Progenitor cell of endocrine pancreas (in vitro differentiated cells): ENCODE results near the gene FAM50A. TPM values are rescaled to one million over a fixed set of nuclear protein-coding genes. Genes with fewer than 3 reads are reported as not detected.

Experiments
- DNase-seq: peaks from one replicate; pipeline ENCODE4 v3.0.0; 2021; ENCODE audit warnings: low spot score; ENCODE audit not compliant: unreplicated experiment
- H3K27ac Mint-ChIP-seq: 2 replicates; pipeline ENCODE4 v1.8.0; 2021; ENCODE audit warnings: mild to moderate bottlenecking, moderate library complexity, mixed read lengths
- H3K27me3 Mint-ChIP-seq: 2 replicates; pipeline ENCODE4 v1.8.0; 2021; ENCODE audit warnings: mixed read lengths
- H3K36me3 Mint-ChIP-seq: 2 replicates; pipeline ENCODE4 v1.8.0; 2022; ENCODE audit warnings: mixed read lengths; ENCODE audit not compliant: insufficient read depth
- H3K4me1 Mint-ChIP-seq: 2 replicates; pipeline ENCODE4 v1.8.0; 2021; ENCODE audit warnings: low read depth, mixed read lengths
- H3K4me3 Mint-ChIP-seq: 2 replicates; pipeline ENCODE4 v1.8.0; 2021; ENCODE audit warnings: low read depth, mild to moderate bottlenecking, moderate library complexity, mixed read lengths
- H3K9me3 Mint-ChIP-seq: 2 replicates; pipeline ENCODE4 v1.8.0; 2021; ENCODE audit warnings: low read depth, mixed read lengths
- total RNA-seq: library from RNA; stranded (reverse); gene quantifications from 2 replicates; pipeline ENCODE4 v1.2.1, GENCODE V29; 2021
- TF ChIP-seq, protein P1 (sequence below): fragments of 200-600 bp; sonication (generic); IDR thresholded peaks from one replicate; pipeline ENCODE4 v1.5.0; 2021; ENCODE audit warnings: antibody characterized with exemption, mild to moderate bottlenecking; ENCODE audit not compliant: unreplicated experiment

FAM50A gene
- total RNA-seq, 1 donor from 2014 or later = 65.8 TPM

DNA sequence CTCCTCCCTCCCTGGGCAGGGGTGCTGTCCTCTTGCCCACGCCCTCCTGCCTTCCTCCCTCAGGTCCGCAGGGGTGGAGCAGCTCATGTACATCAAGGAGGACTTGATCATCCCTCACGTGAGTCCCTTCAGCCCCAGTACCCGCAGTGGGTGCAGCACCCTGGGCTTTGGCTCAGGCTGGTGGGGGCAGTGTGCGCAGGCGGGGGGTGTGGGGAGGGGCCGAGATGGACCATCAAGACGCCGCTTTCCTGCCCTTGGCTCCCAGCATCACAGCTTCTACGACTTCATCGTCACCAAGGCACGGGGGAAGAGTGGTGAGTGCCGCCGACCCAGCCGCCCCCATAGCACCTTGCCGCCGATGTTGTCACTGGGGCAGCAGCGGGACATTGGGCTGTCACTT is 5.7 kb downstream of the FAM50A start:
- no peak for DNase-seq
- no peak overlapping the region for H3K4me3 Mint-ChIP-seq
- H3K4me1 Mint-ChIP-seq = no peaks in the 10 kb centered on the region
- TF ChIP-seq, protein P1, sequence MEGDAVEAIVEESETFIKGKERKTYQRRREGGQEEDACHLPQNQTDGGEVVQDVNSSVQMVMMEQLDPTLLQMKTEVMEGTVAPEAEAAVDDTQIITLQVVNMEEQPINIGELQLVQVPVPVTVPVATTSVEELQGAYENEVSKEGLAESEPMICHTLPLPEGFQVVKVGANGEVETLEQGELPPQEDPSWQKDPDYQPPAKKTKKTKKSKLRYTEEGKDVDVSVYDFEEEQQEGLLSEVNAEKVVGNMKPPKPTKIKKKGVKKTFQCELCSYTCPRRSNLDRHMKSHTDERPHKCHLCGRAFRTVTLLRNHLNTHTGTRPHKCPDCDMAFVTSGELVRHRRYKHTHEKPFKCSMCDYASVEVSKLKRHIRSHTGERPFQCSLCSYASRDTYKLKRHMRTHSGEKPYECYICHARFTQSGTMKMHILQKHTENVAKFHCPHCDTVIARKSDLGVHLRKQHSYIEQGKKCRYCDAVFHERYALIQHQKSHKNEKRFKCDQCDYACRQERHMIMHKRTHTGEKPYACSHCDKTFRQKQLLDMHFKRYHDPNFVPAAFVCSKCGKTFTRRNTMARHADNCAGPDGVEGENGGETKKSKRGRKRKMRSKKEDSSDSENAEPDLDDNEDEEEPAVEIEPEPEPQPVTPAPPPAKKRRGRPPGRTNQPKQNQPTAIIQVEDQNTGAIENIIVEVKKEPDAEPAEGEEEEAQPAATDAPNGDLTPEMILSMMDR = no peak
- peaks cover 13% of the 10 kb centered on the region for H3K9me3 Mint-ChIP-seq
- peaks cover 17% of the 10 kb centered on the region for H3K36me3 Mint-ChIP-seq
- no peak overlapping the region for H3K27ac Mint-ChIP-seq
- no peaks in the 10 kb centered on the region for H3K27me3 Mint-ChIP-seq

DNA sequence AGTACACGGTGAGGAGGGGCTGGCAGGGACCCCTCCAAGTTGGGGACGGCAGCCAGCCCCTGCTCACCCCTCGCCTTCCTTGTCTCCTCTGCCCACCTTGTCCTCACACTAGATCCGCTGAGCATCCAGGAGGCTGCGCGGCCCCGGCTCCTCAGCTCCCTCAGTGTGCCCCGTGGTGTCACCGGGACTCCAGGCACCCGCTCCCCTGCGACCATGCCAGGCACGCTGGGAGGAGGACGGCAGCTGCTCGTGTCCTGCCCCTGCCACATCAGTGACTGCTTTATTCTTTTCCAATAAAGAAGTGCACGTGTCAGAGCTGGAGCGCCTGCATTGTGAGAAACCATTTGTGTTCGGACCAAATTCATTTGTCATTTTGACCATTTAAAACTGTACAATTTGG is 6.4 kb downstream of the FAM50A start:
- Mint-ChIP-seq H3K9me3 (peaks cover 14% of the 10 kb centered on the region), H3K36me3 (peaks cover 18% of the 10 kb centered on the region), H3K27me3 (no peaks in the 10 kb centered on the region), H3K4me1 (no peaks in the 10 kb centered on the region), H3K4me3 (no peak overlapping the region), H3K27ac (no peak overlapping the region)
- TF ChIP-seq, protein P1 = no peak
- DNase-seq = no peak

DNA sequence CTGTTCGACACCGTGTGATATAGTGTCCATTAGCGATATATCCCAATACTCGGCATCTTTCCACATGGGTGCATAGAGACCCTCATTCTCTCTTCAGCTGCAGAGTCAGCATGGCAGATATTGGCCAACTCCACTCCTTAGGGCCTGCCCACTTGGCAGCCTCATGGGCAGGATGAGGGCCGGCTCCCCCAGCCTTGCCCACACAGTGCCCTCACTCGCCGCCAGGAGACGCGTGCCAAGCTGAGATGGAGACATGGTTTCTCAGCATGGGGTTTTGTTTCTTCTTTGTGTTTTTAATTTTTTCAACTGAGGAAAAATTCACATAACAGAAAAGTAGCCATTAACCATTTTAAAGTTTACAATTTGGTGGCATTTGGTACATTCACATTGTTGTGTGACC is 8.9 kb downstream of the FAM50A start:
- H3K27ac Mint-ChIP-seq = no peak overlapping the region
- TF ChIP-seq, protein P1 = no peak
- peaks cover 17% of the 10 kb centered on the region for H3K36me3 Mint-ChIP-seq
- H3K4me1 Mint-ChIP-seq = no peaks in the 10 kb centered on the region
- no peaks in the 10 kb centered on the region for H3K27me3 Mint-ChIP-seq
- DNase-seq = no peak
- peaks cover 14% of the 10 kb centered on the region for H3K9me3 Mint-ChIP-seq
- no peak overlapping the region for H3K4me3 Mint-ChIP-seq

DNA sequence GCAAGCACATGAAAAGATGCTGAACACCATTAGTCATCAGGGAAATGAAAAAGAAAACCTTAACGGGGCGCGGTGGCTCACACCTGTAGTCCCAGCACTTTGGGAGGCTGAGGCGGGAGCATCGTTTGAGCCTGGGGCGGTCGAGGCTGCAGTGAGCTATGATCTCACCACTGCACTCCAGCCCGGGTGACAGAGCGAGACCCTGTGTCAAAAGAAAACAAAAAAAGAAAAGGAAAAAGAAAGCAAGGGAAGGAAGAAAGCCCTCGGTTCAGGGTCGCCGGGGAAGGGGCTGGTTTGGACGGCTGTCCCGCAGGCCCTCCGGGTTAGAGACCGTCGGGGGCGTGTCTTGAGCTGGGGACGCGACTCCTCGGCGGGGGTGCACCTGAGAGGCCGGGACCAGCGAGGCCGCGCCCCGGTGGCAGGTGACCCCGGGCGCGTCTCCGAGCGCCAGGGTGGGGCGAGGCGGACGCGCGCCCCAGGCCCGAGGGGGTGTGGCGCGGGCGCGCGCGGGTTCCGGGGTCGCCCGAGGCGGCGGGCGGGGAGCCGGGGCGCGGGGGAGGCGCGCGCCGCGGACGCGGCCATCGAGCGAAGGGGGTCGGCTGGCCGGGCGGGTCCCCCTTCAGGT is 13.7 kb downstream of the FAM50A start:
- Mint-ChIP-seq H3K36me3 (peaks cover 18% of the 10 kb centered on the region), H3K9me3 (peaks cover 13% of the 10 kb centered on the region), H3K27me3 (no peaks in the 10 kb centered on the region), H3K4me3 (peak overlapping the region; percentile 83), H3K4me1 (no peaks in the 10 kb centered on the region), H3K27ac (peak overlapping the region; percentile 95)
- DNase-seq = peak; percentile 38
- TF ChIP-seq, protein P1 = no peak

DNA sequence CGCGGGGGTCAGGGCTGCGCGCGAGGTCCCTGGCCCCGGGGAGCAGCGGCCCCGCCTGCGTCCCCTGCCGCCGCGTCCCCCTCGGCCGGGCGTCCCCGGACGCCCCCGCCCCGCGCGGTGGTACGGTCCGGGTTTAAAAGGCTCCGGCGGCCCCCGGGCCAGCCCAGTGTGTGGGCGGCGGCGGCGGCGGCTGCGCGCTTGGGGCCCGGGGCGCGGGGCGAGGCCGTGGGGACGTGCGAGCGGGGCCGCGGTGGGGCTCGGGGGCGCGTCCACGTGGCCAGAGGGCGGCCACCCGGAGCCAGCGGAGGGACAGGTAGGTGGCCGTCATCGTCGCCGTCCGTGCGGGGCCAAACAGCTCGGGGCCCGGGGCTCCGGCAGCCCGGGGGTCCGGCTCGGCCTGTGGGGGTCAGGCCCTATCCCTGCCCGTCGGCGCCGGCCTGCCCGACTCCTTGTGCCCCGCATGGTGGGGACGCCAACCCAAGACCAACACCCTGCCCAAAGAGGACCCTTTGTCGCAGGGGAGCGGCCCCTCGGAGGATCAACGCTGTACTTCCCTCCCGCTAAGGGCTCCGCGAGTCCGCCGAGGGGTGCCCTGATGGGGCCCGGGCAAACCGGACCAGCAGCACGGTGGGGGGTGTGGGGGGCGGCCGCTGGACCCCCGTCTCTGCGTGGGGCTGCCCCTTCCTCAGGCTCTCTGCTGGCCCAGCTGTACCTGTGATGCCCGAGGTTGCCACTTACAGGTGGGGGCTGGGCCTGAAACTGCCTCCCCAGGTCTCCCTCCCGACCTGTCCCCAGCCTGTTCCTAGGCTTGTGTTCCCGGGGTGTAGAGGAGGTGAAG is 14.4 kb downstream of the FAM50A start, which contains the start of gene PLXNA3:
Gene PLXNA3 (plus strand): TSS at position 166 of the 838 bp plus-strand sequence. CDS start 1,903 bp downstream, outside the sequence.
- Mint-ChIP-seq H3K4me3 (peak within 1 kb of the TSS; percentile 83), H3K36me3 (peaks cover 14% of the 10 kb centered on the region), H3K9me3 (peaks cover 11% of the 10 kb centered on the region), H3K27ac (peak within 1 kb of the TSS; percentile 95), H3K27me3 (no peaks in the 10 kb centered on the region), H3K4me1 (no peaks in the 10 kb centered on the region)
- DNase-seq = peak; percentile 51
- TF ChIP-seq, protein P1 = no peak
